Right forelimb (tissue), 1 donor: ENCODE data around the gene PJVK.
A peak's percentile ranks its signal among the peaks of the same experiment; 100 is the strongest.
"Not testable (repeated sequence)": the region's sequence is repeated elsewhere in the genome, so short reads cannot be mapped to it uniquely, and the experiment has no call there.

Experiments used
- DNase-seq: peaks from one replicate; pipeline ENCODE4 v3.0.0-alpha.2; 2018

The PJVK gene

GRCh38 chr2:178450774-178451525, at the start of gene PJVK, which contains the start of gene PRKRA:
Gene PJVK (plus strand): TSS chr2:178451378. CDS start chr2:178453410, 2,032 bp downstream.
Gene PRKRA (minus strand): TSS chr2:178451175. CDS start chr2:178451030, 145 bp downstream.
- peak; percentile 99 for DNase-seq

DNA sequence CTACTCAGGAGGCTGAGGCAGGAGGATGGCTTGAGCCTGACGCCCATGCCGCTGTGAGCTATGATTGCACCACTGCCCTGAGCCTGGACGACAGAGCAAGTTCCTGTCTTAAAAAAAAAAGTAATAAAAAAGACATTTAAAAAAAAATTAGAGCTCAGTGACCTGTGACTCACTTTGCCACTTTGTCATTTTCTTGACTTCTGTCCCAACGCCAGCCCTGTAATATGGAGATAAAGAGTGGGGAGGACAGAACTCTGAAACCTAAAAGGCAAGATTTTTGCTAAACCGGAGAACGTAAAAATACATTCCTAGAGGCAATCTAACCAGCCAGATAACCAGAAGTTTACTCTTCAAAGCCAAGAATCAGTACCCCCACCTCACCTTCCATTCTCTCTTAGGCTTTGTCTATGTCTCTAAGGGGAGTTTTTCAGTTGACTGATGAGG, 49.2 kb upstream of the PJVK start:
- DNase-seq: no peak

- DNase-seq: no peak
These were observed 47.4 kb upstream of the PJVK start for GRCh38 chr2:178403671-178404306.

GRCh38 chr2:178404368-178404767, 46.8 kb upstream of the PJVK start:
- peak; percentile 58 for DNase-seq

DNA sequence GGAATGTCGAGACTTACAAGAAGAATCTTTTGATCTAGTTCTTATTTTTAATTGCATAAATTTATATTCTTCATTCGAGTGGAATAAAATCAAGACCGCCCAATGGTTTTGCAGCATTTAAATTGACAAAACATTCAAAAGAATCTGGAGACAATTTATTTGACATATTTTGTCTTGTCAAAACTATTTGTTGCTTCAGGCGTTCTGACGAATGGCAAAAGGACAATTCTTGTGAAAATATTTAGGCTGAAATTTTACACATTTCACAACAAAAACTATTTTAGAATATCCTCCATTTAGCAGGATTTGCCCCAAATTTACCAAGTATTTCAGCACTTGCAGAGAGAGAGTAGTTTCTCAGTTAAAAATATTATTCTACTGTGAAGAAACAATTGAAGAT, 41.9 kb upstream of the PJVK start:
- no peak for DNase-seq

- no peak for DNase-seq
These were observed 39.1 kb upstream of the PJVK start for GRCh38 chr2:178412047-178412446.

- not testable (repeated sequence) for DNase-seq
These were observed 38.7 kb upstream of the PJVK start for GRCh38 chr2:178412453-178412852.

DNA sequence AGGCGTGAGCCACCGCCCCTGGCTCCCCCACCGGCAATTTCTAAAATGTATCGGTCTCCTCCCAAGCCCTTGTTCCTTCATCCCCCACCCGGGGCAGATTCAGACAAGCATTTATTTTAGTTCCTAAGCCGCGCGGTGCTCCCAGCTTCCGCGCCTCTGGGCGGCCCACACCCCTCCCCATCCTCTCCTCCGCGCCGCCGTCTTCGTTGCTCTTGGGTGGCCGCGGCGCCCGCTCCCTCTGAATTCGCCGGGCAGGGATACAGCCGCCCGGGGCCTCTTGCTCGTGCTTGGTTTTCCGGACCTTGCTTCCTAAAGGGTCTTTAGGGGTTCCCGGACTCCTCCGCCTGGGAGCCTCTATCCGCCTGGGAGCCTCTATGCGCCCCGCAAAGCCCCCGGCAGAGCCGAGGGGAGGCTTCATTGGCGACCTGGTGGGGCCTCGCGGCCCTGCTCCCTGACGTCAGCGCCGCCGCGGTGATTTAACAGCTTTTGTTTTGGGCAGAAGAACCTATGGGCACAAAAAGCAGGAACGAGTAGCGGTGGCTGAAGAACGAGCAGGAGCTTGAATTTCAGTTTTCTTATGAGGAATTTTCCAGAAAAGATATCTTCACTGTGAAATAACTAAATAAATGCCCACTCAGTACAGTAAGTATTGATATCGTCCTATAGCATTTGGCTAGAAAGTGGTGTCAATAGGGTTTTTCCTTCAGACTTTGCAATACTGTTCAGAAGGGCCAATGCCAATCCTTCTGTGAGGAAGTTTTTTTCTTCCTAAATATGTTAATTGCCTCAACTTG, 37.5 kb upstream of the PJVK start:
- DNase-seq: peak; percentile 88

DNA sequence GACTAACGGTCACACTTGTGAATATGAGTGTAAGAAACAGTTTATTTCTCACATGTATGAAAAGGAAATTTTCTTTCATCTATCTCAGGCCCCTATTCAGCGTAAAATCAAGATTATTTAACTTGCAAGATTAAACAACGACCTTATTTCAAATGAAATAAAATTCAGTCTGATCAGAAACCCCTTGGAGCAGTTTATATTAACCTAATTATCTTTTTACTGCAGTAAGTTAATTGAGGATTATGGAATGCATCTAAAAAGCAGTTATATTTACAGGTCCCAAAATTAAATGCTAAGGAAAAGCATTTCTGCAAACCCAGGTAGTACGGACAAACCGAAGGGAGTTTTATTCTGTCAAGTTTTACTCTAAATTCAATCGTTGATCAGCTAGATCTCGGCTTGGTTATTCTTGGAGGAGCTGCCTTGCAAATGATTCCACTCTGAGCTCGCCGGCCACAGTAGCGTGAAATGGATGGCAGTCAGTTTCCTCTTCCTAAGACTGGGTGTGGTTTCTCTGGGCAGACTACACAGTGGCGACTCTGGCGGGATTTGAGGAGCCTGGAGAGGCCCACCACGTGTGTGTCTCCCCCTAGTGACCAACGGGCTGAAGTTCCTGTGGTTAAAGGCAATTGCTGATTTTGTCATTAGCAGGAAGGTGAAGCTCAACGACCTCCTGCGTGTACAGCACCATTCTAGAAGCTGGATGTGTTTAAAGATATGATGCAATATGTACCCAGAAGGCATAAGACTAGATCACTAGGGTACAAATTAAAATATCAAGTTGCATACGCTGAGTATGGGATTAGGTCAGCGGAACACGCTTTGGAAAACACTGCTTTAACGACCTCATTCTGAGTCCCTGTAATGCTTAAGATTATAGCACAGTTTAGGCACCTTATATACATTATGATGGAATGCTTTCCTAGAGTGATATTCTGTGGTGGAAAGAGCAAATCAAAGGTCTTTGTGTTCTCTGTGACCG, 36.6 kb upstream of the PJVK start:
- DNase-seq: peak; percentile 90

DNA sequence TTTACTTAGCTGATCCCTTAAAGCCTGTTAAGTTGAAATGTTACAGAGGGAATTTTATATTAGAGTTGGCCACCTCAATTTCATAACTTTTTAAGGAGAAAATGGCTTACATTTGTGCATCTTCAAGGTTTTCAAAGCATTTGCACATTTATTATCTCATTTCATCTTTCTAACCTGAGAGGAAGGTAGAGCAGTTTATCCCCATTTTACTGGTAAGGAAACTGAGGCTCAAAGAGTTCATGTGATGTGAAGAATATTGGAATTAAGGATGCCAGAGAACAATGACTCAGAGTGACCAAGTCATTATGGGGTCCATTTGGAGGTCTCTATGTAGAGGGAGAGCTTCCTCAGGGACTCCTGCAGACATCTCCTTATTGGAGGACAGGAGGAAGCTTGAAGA, 35.2 kb upstream of the PJVK start:
- no peak for DNase-seq

GRCh38 chr2:178417916-178418315, 33.3 kb upstream of the PJVK start:
- no peak for DNase-seq

GRCh38 chr2:178418426-178418825, 32.8 kb upstream of the PJVK start:
- no peak for DNase-seq

GRCh38 chr2:178419123-178419522, 32.1 kb upstream of the PJVK start:
- no peak for DNase-seq

DNA sequence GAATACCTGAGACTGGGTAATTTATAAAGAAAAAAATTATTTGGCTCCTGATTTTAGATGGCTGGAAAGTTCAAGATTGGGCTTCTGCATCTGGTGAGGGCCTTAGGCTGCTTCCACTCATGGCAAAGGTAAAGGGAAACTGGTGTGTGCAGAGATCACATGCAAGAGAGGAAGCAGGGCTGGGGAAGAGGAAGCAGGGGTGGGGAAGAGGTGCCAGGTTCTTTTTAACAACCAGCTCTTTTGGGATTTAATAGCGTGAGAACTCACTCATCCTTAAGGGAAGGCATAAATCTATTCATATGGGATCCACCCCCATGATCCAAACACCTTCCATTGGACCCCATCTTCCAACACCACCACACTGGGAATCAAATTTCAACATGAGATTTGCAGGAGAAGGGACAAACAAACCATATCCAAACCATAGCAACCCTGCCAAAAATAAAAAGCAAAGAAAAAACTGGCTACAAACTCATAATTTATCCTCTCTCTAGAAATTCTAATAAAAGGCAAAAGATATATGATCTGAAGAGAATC, 30.6 kb upstream of the PJVK start:
- no peak for DNase-seq

- DNase-seq: no peak
These were observed 29.1 kb upstream of the PJVK start for GRCh38 chr2:178422097-178422496.

DNA sequence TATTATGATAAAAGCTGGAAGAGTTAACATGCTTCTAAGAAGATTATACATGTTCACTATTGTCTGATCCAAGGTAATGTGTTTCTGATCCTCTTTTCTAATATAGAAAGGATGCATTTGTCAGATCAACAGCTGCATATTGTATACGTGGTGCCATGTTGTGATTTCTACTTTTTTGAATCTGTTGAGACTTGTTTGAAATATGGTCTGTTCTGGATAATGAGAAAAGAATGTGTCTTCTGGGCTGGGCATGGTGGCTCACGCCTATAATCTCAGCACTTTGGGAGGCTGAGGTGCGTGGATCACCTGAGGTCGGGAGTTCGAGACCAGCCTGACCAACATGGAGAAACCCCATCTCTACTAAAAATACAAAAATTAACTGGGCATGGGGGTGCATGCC, 27.4 kb upstream of the PJVK start:
- not testable (repeated sequence) for DNase-seq

- DNase-seq: no peak
These were observed 25.8 kb upstream of the PJVK start for GRCh38 chr2:178425255-178425827.

DNA sequence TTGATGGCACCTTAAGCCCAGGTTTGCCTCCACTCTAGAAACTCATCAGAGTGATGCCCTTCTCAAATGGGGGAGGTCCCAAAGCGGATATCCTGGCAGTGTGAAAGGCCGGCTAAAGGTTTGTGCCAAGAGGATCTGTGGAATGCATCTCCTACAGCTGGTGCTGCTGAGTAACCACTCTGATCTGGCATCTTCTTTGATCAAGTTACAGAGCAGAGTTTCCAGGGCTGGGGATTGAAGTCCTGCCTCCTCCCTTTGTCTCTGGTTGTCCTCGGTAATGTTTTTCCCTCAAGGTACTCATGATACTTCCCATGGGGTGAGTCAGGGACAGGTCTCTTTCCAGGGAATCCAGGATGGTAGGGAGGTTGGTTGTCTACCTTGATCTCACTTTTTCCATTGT, 24.8 kb upstream of the PJVK start:
- DNase-seq: no peak

DNA sequence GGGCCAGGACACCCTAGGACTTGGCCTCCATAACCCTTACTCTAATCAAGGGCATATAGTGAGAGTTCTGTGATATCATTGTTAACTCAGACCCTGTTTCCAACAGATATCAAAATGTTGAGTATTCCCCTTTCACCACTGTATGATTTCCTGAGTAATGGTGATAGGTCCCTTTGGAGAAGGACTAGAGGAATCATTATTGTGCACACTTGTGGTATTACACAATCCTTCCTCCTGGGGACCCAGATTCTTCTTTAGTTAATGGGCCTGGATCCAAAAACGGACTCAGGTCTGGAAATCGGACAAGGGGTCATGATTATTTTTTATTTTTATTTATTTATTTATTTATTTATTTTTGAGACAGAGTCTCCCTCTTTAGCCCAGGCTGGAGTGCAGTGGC, 23.7 kb upstream of the PJVK start:
- DNase-seq: no peak

DNA sequence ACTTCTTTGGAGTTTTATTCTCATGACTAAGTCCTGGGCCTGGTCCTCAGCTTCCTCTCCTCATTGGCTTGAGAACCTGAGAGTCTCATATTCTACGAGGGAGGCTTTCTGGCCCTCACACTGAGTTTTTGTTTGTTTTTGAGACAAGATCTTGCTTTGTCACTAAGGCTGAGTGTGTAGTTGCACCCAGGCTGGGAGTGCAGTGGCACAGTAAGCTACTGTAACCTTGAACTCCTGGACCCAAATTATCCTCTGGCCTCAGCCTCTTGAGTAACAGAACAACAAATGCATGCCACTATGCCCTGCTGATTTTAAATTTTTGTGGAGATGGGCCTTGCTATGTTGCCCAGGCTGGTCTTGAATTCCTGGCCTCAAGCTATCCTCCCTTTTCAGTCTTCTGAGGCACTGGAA, 22.8 kb upstream of the PJVK start:
- no peak for DNase-seq

GRCh38 chr2:178429336-178429735, 21.8 kb upstream of the PJVK start:
- DNase-seq: no peak

GRCh38 chr2:178436662-178437061, 14.5 kb upstream of the PJVK start:
- DNase-seq: no peak
